Measurements from ENCODE around the gene DEFB116.
"Not testable (repeated sequence)": the region's sequence is repeated elsewhere in the genome, so short reads cannot be mapped to it uniquely, and the experiment has no call there.

The DEFB116 gene

DNA sequence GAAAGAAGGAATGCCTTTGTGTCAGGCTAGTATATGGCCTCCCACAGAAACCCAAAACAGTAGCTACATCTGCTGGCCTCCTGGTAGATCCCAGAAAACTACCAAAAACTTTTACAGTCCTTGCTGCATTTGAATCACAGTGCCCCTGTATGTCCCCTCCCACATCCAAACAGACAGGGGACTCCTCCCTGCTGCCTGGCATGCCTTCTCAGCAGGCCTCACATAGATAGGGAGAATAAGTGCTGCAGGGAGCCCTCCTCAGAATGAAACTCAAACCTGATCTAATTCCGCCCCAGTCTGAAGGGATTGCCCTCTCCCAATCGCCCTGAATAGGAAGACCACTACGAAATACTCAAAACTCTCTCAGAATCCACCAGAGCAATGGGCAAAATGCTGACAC, 14.1 kb upstream of the DEFB116 start:
- WGBS = 43% methylated on average over 3 of the region's 3 CpGs
- Histone ChIP-seq H4K8ac (ENCODE audit: low read length) (no peak overlapping the region), H2AK5ac (ENCODE audit: low read length, severe bottlenecking) (no peak overlapping the region), H3K36me3 (ENCODE audit: control insufficient read depth in 1 of 2, insufficient read depth in 2 of 2, low read depth in 1 of 2, low read length in 2 of 2) (no peaks in the 10 kb centered on the region), H3K18ac (ENCODE audit: low read depth in 1 of 2, low read length in 2 of 2) (no peak overlapping the region), H3K4me2 (ENCODE audit: low read length, poor library complexity, severe bottlenecking) (no peak overlapping the region), H3K79me1 (replicated peaks; ENCODE audit: low read length, poor library complexity, severe bottlenecking) (no peaks in the 10 kb centered on the region), H3K4me1 (ENCODE audit: control insufficient read depth, insufficient read depth, low read depth, low read length) (no peaks in the 10 kb centered on the region), H3K4ac (ENCODE audit: low read depth in 1 of 2, low read length in 2 of 2) (no peak overlapping the region), H3K4me3 (ENCODE audit: insufficient read depth in 1 of 2, low read depth in 1 of 2, low read length in 2 of 2) (no peak overlapping the region), H2BK12ac (ENCODE audit: low read length in 2 of 2) (no peak overlapping the region), H3K27me3 (ENCODE audit: control insufficient read depth in 1 of 2, insufficient read depth in 1 of 2, low read length in 2 of 2) (no peaks in the 10 kb centered on the region), H4K91ac (ENCODE audit: low read length) (no peak overlapping the region), H3K14ac (ENCODE audit: low read length in 2 of 2) (no peak overlapping the region), H2AFZ (ENCODE audit: low read depth, low read length) (no peak overlapping the region), H3K23ac (ENCODE audit: low read length in 2 of 2) (no peak overlapping the region), H2BK5ac (ENCODE audit: low read depth, low read length, poor library complexity, severe bottlenecking) (no peak overlapping the region), H2BK120ac (ENCODE audit: low read depth, low read length) (no peak overlapping the region), H3K9ac (ENCODE audit: low read length) (no peak overlapping the region), H2BK15ac (ENCODE audit: low read depth, poor library complexity, severe bottlenecking) (no peak overlapping the region), H3K27ac (ENCODE audit: low read length, poor library complexity, severe bottlenecking) (no peak overlapping the region), H3K9me3 (ENCODE audit: control insufficient read depth, low read length) (peaks cover 26% of the 10 kb centered on the region)
- no peak for DNase-seq

DNA sequence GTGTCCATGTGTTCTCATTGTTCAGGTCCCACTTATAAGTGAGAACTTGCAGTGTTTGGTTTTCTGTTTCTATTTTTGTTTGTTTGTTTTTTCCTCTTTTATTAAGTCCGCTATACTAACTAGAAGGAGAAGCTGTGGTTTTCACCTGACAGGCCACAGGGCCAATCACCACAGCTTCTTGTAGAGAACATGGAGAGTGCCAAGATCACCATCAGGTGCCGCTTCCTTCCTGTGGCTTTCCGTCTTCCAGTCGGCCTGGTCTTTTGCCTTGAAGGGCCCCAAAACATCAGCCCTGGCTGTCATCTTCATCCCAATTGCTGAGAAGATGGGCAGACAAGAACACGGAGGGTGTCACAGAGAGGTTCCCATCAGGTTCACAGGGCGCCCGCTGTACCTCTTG, 23.4 kb downstream of the DEFB116 start:
- not testable (repeated sequence) for DNase-seq; H4K8ac ChIP-seq (ENCODE audit: low read length); H2AK5ac ChIP-seq (ENCODE audit: low read length, severe bottlenecking); H3K4me2 ChIP-seq (ENCODE audit: low read length, poor library complexity, severe bottlenecking); H3K36me3 ChIP-seq (ENCODE audit: control insufficient read depth in 1 of 2, insufficient read depth in 2 of 2, low read depth in 1 of 2, low read length in 2 of 2); H3K18ac ChIP-seq (ENCODE audit: low read depth in 1 of 2, low read length in 2 of 2); H3K23ac ChIP-seq (ENCODE audit: low read length in 2 of 2); H2BK5ac ChIP-seq (ENCODE audit: low read depth, low read length, poor library complexity, severe bottlenecking); H2BK15ac ChIP-seq (ENCODE audit: low read depth, poor library complexity, severe bottlenecking); H4K91ac ChIP-seq (ENCODE audit: low read length); H2BK12ac ChIP-seq (ENCODE audit: low read length in 2 of 2); H3K9ac ChIP-seq (ENCODE audit: low read length); H3K4me1 ChIP-seq (ENCODE audit: control insufficient read depth, insufficient read depth, low read depth, low read length); H3K27ac ChIP-seq (ENCODE audit: low read length, poor library complexity, severe bottlenecking); H3K79me1 ChIP-seq (replicated peaks; ENCODE audit: low read length, poor library complexity, severe bottlenecking); H3K14ac ChIP-seq (ENCODE audit: low read length in 2 of 2); H2AFZ ChIP-seq (ENCODE audit: low read depth, low read length); H3K9me3 ChIP-seq (ENCODE audit: control insufficient read depth, low read length); H3K4me3 ChIP-seq (ENCODE audit: insufficient read depth in 1 of 2, low read depth in 1 of 2, low read length in 2 of 2); H3K27me3 ChIP-seq (ENCODE audit: control insufficient read depth in 1 of 2, insufficient read depth in 1 of 2, low read length in 2 of 2); H2BK120ac ChIP-seq (ENCODE audit: low read depth, low read length)
- peak overlapping the region in 1 of 2 experiments; percentile 5 for H3K4ac ChIP-seq (ENCODE audit: low read depth in 1 of 2, low read length in 2 of 2)
- 70% methylated on average over 7 of the region's 7 CpGs for WGBS

DNA sequence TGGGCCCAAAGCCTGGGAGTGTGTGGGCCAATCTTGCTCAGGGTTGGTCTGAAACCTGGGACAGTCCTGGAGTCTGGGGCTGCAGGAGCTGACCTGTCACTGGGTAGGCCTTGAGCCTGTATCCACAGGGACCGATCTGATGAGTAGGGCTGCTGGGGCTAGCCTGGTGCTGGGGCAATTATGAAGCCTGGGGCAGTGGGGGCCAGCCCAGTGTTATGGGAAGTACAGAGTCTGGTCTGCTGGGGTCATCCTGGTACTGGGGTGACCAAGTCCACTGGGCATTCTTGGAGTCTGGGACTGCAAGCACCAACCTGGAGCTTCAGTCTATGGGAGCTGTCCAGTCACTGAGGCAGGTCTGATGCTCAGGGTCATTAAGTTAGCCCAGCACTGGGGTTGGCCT, 30.2 kb downstream of the DEFB116 start:
- Histone ChIP-seq H2BK15ac (ENCODE audit: low read depth, poor library complexity, severe bottlenecking) (no peak overlapping the region), H3K27ac (ENCODE audit: low read length, poor library complexity, severe bottlenecking) (no peak overlapping the region)

DNA sequence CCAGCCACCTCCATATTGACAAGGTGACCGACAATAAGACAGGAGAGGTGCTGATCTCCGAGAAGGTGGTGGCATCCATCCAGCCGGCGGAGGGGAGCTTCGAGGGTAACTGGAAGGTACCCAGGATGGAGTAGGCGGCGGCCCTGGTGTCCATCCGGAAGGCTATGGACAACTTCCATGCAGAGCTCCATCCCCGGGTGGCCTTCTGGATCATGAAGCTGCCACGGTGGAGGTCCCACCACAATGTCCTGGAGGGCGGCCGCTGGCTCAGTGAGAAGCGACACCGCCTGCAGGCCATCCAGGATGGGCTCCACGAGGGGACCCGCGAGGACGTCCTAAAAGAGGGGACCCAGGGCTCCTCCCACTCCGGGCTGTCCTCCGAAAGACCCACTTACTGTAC, 33.9 kb downstream of the DEFB116 start:
- no peak overlapping the region for H3K23ac ChIP-seq (ENCODE audit: low read length in 2 of 2)
- no peaks in the 10 kb centered on the region for H3K79me1 ChIP-seq (replicated peaks; ENCODE audit: low read length, poor library complexity, severe bottlenecking)
- no peak overlapping the region for H3K4me3 ChIP-seq (ENCODE audit: insufficient read depth in 1 of 2, low read depth in 1 of 2, low read length in 2 of 2)
- no peak overlapping the region for H2BK15ac ChIP-seq (ENCODE audit: low read depth, poor library complexity, severe bottlenecking)
- WGBS = 87% methylated on average over 20 of the region's 20 CpGs
- no peak overlapping the region for H4K91ac ChIP-seq (ENCODE audit: low read length)
- no peak overlapping the region for H3K27ac ChIP-seq (ENCODE audit: low read length, poor library complexity, severe bottlenecking)
- H3K18ac ChIP-seq (ENCODE audit: low read depth in 1 of 2, low read length in 2 of 2) = no peak overlapping the region
- no peak overlapping the region for H2BK120ac ChIP-seq (ENCODE audit: low read depth, low read length)
- H3K9me3 ChIP-seq (ENCODE audit: control insufficient read depth, low read length) = peaks cover 34% of the 10 kb centered on the region
- DNase-seq = no peak
- H3K4me1 ChIP-seq (ENCODE audit: control insufficient read depth, insufficient read depth, low read depth, low read length) = no peaks in the 10 kb centered on the region
- H2BK12ac ChIP-seq (ENCODE audit: low read length in 2 of 2) = no peak overlapping the region
- H3K9ac ChIP-seq (ENCODE audit: low read length) = no peak overlapping the region
- no peaks in the 10 kb centered on the region for H3K36me3 ChIP-seq (ENCODE audit: control insufficient read depth in 1 of 2, insufficient read depth in 2 of 2, low read depth in 1 of 2, low read length in 2 of 2)
- H2AFZ ChIP-seq (ENCODE audit: low read depth, low read length) = no peak overlapping the region
- H3K27me3 ChIP-seq (ENCODE audit: control insufficient read depth in 1 of 2, insufficient read depth in 1 of 2, low read length in 2 of 2) = no peaks in the 10 kb centered on the region
- no peak overlapping the region for H3K14ac ChIP-seq (ENCODE audit: low read length in 2 of 2)
- H3K4ac ChIP-seq (ENCODE audit: low read depth in 1 of 2, low read length in 2 of 2) = no peak overlapping the region
- no peak overlapping the region for H4K8ac ChIP-seq (ENCODE audit: low read length)
- no peak overlapping the region for H2AK5ac ChIP-seq (ENCODE audit: low read length, severe bottlenecking)
- no peak overlapping the region for H3K4me2 ChIP-seq (ENCODE audit: low read length, poor library complexity, severe bottlenecking)
- H2BK5ac ChIP-seq (ENCODE audit: low read depth, low read length, poor library complexity, severe bottlenecking) = no peak overlapping the region

More for the DNA sequence above, 30.2 kb downstream of the DEFB116 start:
- Histone ChIP-seq H3K4me2 (ENCODE audit: low read length, poor library complexity, severe bottlenecking) (no peak overlapping the region), H3K27me3 (ENCODE audit: control insufficient read depth in 1 of 2, insufficient read depth in 1 of 2, low read length in 2 of 2) (no peaks in the 10 kb centered on the region), H3K23ac (ENCODE audit: low read length in 2 of 2) (no peak overlapping the region), H3K4ac (ENCODE audit: low read depth in 1 of 2, low read length in 2 of 2) (no peak overlapping the region), H3K18ac (ENCODE audit: low read depth in 1 of 2, low read length in 2 of 2) (no peak overlapping the region), H3K36me3 (ENCODE audit: control insufficient read depth in 1 of 2, insufficient read depth in 2 of 2, low read depth in 1 of 2, low read length in 2 of 2) (no peaks in the 10 kb centered on the region), H2BK5ac (ENCODE audit: low read depth, low read length, poor library complexity, severe bottlenecking) (no peak overlapping the region), H2BK12ac (ENCODE audit: low read length in 2 of 2) (no peak overlapping the region), H2AFZ (ENCODE audit: low read depth, low read length) (no peak overlapping the region), H4K91ac (ENCODE audit: low read length) (no peak overlapping the region), H2BK120ac (ENCODE audit: low read depth, low read length) (no peak overlapping the region), H4K8ac (ENCODE audit: low read length) (no peak overlapping the region), H3K79me1 (replicated peaks; ENCODE audit: low read length, poor library complexity, severe bottlenecking) (no peaks in the 10 kb centered on the region), H3K9me3 (ENCODE audit: control insufficient read depth, low read length) (peaks cover 7% of the 10 kb centered on the region), H3K4me1 (ENCODE audit: control insufficient read depth, insufficient read depth, low read depth, low read length) (no peaks in the 10 kb centered on the region), H3K9ac (ENCODE audit: low read length) (no peak overlapping the region), H3K4me3 (ENCODE audit: insufficient read depth in 1 of 2, low read depth in 1 of 2, low read length in 2 of 2) (no peak overlapping the region), H3K14ac (ENCODE audit: low read length in 2 of 2) (no peak overlapping the region), H2AK5ac (ENCODE audit: low read length, severe bottlenecking) (no peak overlapping the region)
- 52% methylated on average over 1 of the region's 1 CpG for WGBS
- no peak for DNase-seq

Data from mesenchymal stem cell (in vitro differentiated cells and primary cell).